Fibroblast of lung (primary cell): ENCODE measurements around the gene LPCAT1. TPM values are rescaled to one million over a fixed set of nuclear protein-coding genes. Genes with fewer than 3 reads are reported as not detected.

Source experiments
- DNase-seq, 2 donors: peaks; one replicate each; pipeline versions ENCODE4 v3.0.0 to v3.0.0-alpha.2; 2010; ENCODE audit warnings: low read depth in 2 of 2
- H2AFZ ChIP-seq: 2 replicates; pipeline ENCODE4 v1.5.1; 2012; ENCODE audit warnings: low read length, control low read depth, inconsistent platforms
- H3K27ac ChIP-seq: 2 replicates; pipeline ENCODE4 v1.5.1; 2011; ENCODE audit warnings: low read length, control low read depth; ENCODE audit not compliant: insufficient read depth
- H3K27me3 ChIP-seq: 2 replicates; pipeline ENCODE4 v1.5.1; 2011; ENCODE audit warnings: mild to moderate bottlenecking, low read length; ENCODE audit not compliant: control insufficient read depth, insufficient read depth
- H3K36me3 ChIP-seq: 2 replicates; pipeline ENCODE4 v1.5.1; 2011; ENCODE audit warnings: low read length; ENCODE audit not compliant: control insufficient read depth, insufficient read depth
- H3K4me1 ChIP-seq: 2 replicates; pipeline ENCODE4 v1.5.1; 2011; ENCODE audit warnings: low read length; ENCODE audit not compliant: control insufficient read depth, insufficient read depth; ENCODE audit errors: extremely low read depth
- H3K4me2 ChIP-seq: 2 replicates; pipeline ENCODE4 v1.5.1; 2011; ENCODE audit warnings: low read length, control low read depth; ENCODE audit not compliant: insufficient read depth; ENCODE audit errors: extremely low read depth
- H3K4me3 ChIP-seq, 4 experiments: fragments of 200-600 bp in 1 of 4; sonication (generic) in 1 of 4; replicated peaks in 1 of 4; 2 replicates each; pipeline ENCODE4 v1.5.1; 2011 to 2016; ENCODE audit warnings: low read length in 4 of 4, low read depth in 3 of 4, mild to moderate bottlenecking in 3 of 4, control low read depth in 2 of 4, inconsistent platforms in 1 of 4, mixed read lengths in 1 of 4; ENCODE audit not compliant: insufficient read depth in 1 of 4; ENCODE audit errors: control extremely low read depth in 1 of 4
- H3K79me2 ChIP-seq: 2 replicates; pipeline ENCODE4 v1.5.1; 2012; ENCODE audit warnings: mild to moderate bottlenecking, low read length, inconsistent platforms; ENCODE audit not compliant: control insufficient read depth, insufficient read depth
- H3K9ac ChIP-seq: 2 replicates; pipeline ENCODE4 v1.5.1; 2011; ENCODE audit warnings: mild to moderate bottlenecking, low read length, control low read depth; ENCODE audit not compliant: insufficient read depth
- H3K9me3 ChIP-seq: 2 replicates; pipeline ENCODE4 v1.5.1; 2012; ENCODE audit warnings: low read depth, low read length; ENCODE audit not compliant: control insufficient read depth, insufficient read depth
- H4K20me1 ChIP-seq: 2 replicates; pipeline ENCODE4 v1.5.1; 2011; ENCODE audit warnings: low read length; ENCODE audit not compliant: control insufficient read depth, insufficient read depth; ENCODE audit errors: extremely low read depth
- CTCF ChIP-seq, 2 donors: IDR thresholded peaks in 1 of 2; conservative IDR thresholded peaks in 1 of 2; 1 replicate in 1 of 2; 2 replicates in 1 of 2; pipeline ENCODE4 v1.5.1; 2011 to 2012; ENCODE audit warnings: low read length in 2 of 2, control low read depth in 1 of 2, inconsistent platforms in 1 of 2, low read depth in 1 of 2, mild to moderate bottlenecking in 1 of 2
- EZH2 ChIP-seq: IDR thresholded peaks from 2 replicates; pipeline ENCODE4 v1.5.1; 2012; ENCODE audit warnings: low read length, control low read depth, mild to moderate bottlenecking; ENCODE audit errors: missing control alignments
- polyA plus RNA-seq, 2 donors: library from polyadenylated mRNA; depleted of rRNA in 1 of 2; stranded (reverse) in 1 of 2; unstranded in 1 of 2; fragments of >200 nt; gene quantifications; 2 replicates each; pipeline ENCODE4 v1.2.1, GENCODE V29; 2011 to 2012; ENCODE audit warnings: missing spikeins in 1 of 2
- total RNA-seq: library from RNA; depleted of rRNA; stranded (reverse); fragments of >200 nt; gene quantifications from 2 replicates; pipeline ENCODE4 v1.2.1, GENCODE V29; 2014

LPCAT1 gene
- total and polyA plus RNA-seq, 2 donors (not counting 1 experiment from before 2014, with no cell fraction given) = 50.8 to 65.2 TPM

GRCh38 chr5:1415059-1415425 is 108.7 kb downstream of the LPCAT1 start:
- no peak for DNase-seq
- Histone ChIP-seq H3K9ac (no peak overlapping the region), H3K36me3 (no peaks in the 10 kb centered on the region), H3K4me1 (no peaks in the 10 kb centered on the region), H3K79me2 (no peaks in the 10 kb centered on the region), H4K20me1 (no peaks in the 10 kb centered on the region), H3K4me3 (no peak overlapping the region), H2AFZ (no peak overlapping the region), H3K27ac (no peak overlapping the region), H3K9me3 (no peaks in the 10 kb centered on the region), H3K4me2 (no peak overlapping the region), H3K27me3 (no peaks in the 10 kb centered on the region)
- TF ChIP-seq EZH2 = no peak
- TF ChIP-seq CTCF (conservative IDR thresholded peaks at IDR 0.05 in 1 of 2, IDR thresholded peaks at IDR 0.05 in 1 of 2; ENCODE audit: low read depth in 1 of 2, low read length in 2 of 2) = no peak

- no peaks in the 10 kb centered on the region for H3K36me3 ChIP-seq
- TF ChIP-seq CTCF (conservative IDR thresholded peaks at IDR 0.05 in 1 of 2, IDR thresholded peaks at IDR 0.05 in 1 of 2; ENCODE audit: low read depth in 1 of 2, low read length in 2 of 2) = no peak
- no peak for TF ChIP-seq EZH2
- no peak overlapping the region for H3K9ac ChIP-seq
- no peaks in the 10 kb centered on the region for H3K79me2 ChIP-seq
- no peaks in the 10 kb centered on the region for H3K27me3 ChIP-seq
- H3K9me3 ChIP-seq = no peaks in the 10 kb centered on the region
- no peak overlapping the region for H3K4me2 ChIP-seq
- H4K20me1 ChIP-seq = no peaks in the 10 kb centered on the region
- no peak for DNase-seq
- no peak overlapping the region for H3K4me3 ChIP-seq
- no peaks in the 10 kb centered on the region for H3K4me1 ChIP-seq
- no peak overlapping the region for H3K27ac ChIP-seq
- H2AFZ ChIP-seq = no peak overlapping the region
These were observed 109.3 kb downstream of the LPCAT1 start for GRCh38 chr5:1414311-1415058.

GRCh38 chr5:1413611-1414241 is 110.0 kb downstream of the LPCAT1 start:
- H2AFZ ChIP-seq = no peak overlapping the region
- H4K20me1 ChIP-seq = no peaks in the 10 kb centered on the region
- no peak overlapping the region for H3K9ac ChIP-seq
- H3K4me1 ChIP-seq = no peaks in the 10 kb centered on the region
- H3K4me2 ChIP-seq = no peak overlapping the region
- H3K4me3 ChIP-seq = no peak overlapping the region
- TF ChIP-seq EZH2 = no peak
- TF ChIP-seq CTCF (conservative IDR thresholded peaks at IDR 0.05 in 1 of 2, IDR thresholded peaks at IDR 0.05 in 1 of 2; ENCODE audit: low read depth in 1 of 2, low read length in 2 of 2) = no peak
- no peak for DNase-seq
- H3K36me3 ChIP-seq = no peaks in the 10 kb centered on the region
- H3K27ac ChIP-seq = no peak overlapping the region
- H3K27me3 ChIP-seq = no peaks in the 10 kb centered on the region
- H3K9me3 ChIP-seq = no peaks in the 10 kb centered on the region
- no peaks in the 10 kb centered on the region for H3K79me2 ChIP-seq
